ENCODE results near the gene IRF1.

IRF1 gene

GRCh38 chr5:132500931-132501628 is 10.5 kb upstream of the IRF1 start:
- peak; percentile 66 for DNase-seq

GRCh38 chr5:132500244-132500930 is 9.8 kb upstream of the IRF1 start:
- DNase-seq: no peak

- DNase-seq: no peak
Observed at GRCh38 chr5:132499440-132500243, 9.1 kb upstream of the IRF1 start.

GRCh38 chr5:132498686-132499271 is 8.2 kb upstream of the IRF1 start:
- peak; percentile 39 for DNase-seq

GRCh38 chr5:132498152-132498551 is 7.6 kb upstream of the IRF1 start:
- DNase-seq: peak; percentile 79

GRCh38 chr5:132497488-132497997 is 7.0 kb upstream of the IRF1 start:
- peak; percentile 98 for DNase-seq

- peak; percentile 92 for DNase-seq
Observed at GRCh38 chr5:132496631-132497487, 6.3 kb upstream of the IRF1 start.

- peak; percentile 91 for DNase-seq
Observed at GRCh38 chr5:132496191-132496630, 5.6 kb upstream of the IRF1 start.

GRCh38 chr5:132495667-132496190 is 5.2 kb upstream of the IRF1 start:
- DNase-seq: peak; percentile 95

GRCh38 chr5:132493821-132494220 is 3.2 kb upstream of the IRF1 start:
- no peak for DNase-seq

- no peak for DNase-seq
Observed at GRCh38 chr5:132493241-132493640, 2.7 kb upstream of the IRF1 start.

- no peak for DNase-seq
Observed at GRCh38 chr5:132492386-132493125, 2.0 kb upstream of the IRF1 start.

GRCh38 chr5:132491368-132492364 is 1.1 kb upstream of the IRF1 start:
- no peak for DNase-seq

GRCh38 chr5:132489871-132490483 is 596 bp downstream of the IRF1 start:
- peak; percentile 51 for DNase-seq

- DNase-seq: no peak
Observed at GRCh38 chr5:132489051-132489770, 1.4 kb downstream of the IRF1 start.

GRCh38 chr5:132488590-132488989 is 2.0 kb downstream of the IRF1 start:
- DNase-seq: no peak

GRCh38 chr5:132487841-132488555 is 2.6 kb downstream of the IRF1 start:
- no peak for DNase-seq

GRCh38 chr5:132487095-132487428 is 3.5 kb downstream of the IRF1 start:
- DNase-seq: no peak
